BJ (cell line): ENCODE data around the gene PSIP1. TPM values are rescaled to one million over a fixed set of nuclear protein-coding genes. Genes with fewer than 3 reads are reported as not detected.

ENCODE experiments used
- CTCF ChIA-PET: fragments of 350-600 bp; formaldehyde crosslinking; extraction: SDS; loops from one replicate; lab custom pipeline; 2021; ENCODE audit warnings: antibody characterized with exemption, inconsistent platforms; lab: Yijun Ruan, JAX
- POLR2A ChIA-PET: fragments of 300-600 bp; sonication (Branson Sonifier 250); formaldehyde crosslinking; extraction: SDS; loops from one replicate; lab custom pipeline; 2021; ENCODE audit warnings: antibody characterized with exemption; lab: Charles Lee
- DNase-seq: peaks from one replicate; pipeline ENCODE4 v3.0.0-alpha.2; 2011; ENCODE audit warnings: low read depth
- H3K27me3 ChIP-seq: 2 replicates; pipeline ENCODE4 v1.6.0; 2011; ENCODE audit warnings: low read length; ENCODE audit not compliant: control insufficient read depth, insufficient read depth
- H3K36me3 ChIP-seq: 2 replicates; pipeline ENCODE4 v1.5.1; 2011; ENCODE audit warnings: low read length; ENCODE audit not compliant: control insufficient read depth, insufficient read depth
- H3K4me3 ChIP-seq: 2 replicates; pipeline ENCODE4 v1.5.1; 2011; ENCODE audit warnings: low read depth, mild to moderate bottlenecking, control low read depth, low read length
- polyA plus RNA-seq: library from polyadenylated mRNA; depleted of rRNA; stranded (reverse); fragments of >200 nt; gene quantifications from 2 replicates; pipeline ENCODE4 v1.2.3, GENCODE V29; 2011
- TF ChIP-seq, protein P1 (sequence below): IDR thresholded peaks from 2 replicates; pipeline ENCODE4 v1.5.1; 2011; ENCODE audit warnings: low read depth, mild to moderate bottlenecking, control low read depth, inconsistent platforms, low read length, moderate library complexity; ENCODE audit not compliant: insufficient read depth

The PSIP1 gene
- polyA plus RNA-seq, 1 experiment, result 10.2 TPM

DNA sequence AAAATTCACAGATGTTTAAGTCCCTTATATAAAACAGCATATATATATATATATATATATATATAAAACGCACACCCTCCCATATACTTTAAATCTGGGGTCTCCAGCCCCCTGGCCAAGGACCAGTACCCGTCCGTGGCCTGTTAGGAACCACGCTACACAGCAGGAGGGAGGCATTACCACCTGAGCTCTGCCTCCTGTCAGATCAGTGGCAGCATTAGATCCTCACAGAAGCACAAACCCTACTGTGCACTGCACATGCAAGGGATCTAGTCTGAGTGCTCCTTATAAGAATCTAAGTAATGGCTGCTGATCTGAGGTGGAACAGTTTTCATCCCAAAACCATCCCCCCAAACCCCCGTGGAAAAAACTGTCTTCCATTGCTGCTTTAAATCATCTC, 9.0 kb downstream of the PSIP1 start:
- TF ChIP-seq, protein P1, sequence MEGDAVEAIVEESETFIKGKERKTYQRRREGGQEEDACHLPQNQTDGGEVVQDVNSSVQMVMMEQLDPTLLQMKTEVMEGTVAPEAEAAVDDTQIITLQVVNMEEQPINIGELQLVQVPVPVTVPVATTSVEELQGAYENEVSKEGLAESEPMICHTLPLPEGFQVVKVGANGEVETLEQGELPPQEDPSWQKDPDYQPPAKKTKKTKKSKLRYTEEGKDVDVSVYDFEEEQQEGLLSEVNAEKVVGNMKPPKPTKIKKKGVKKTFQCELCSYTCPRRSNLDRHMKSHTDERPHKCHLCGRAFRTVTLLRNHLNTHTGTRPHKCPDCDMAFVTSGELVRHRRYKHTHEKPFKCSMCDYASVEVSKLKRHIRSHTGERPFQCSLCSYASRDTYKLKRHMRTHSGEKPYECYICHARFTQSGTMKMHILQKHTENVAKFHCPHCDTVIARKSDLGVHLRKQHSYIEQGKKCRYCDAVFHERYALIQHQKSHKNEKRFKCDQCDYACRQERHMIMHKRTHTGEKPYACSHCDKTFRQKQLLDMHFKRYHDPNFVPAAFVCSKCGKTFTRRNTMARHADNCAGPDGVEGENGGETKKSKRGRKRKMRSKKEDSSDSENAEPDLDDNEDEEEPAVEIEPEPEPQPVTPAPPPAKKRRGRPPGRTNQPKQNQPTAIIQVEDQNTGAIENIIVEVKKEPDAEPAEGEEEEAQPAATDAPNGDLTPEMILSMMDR, result no peak
- ChIA-PET POLR2A (no interaction called here), CTCF (no interaction called here)
- DNase-seq, result no peak
- Histone ChIP-seq H3K4me3 (no peak overlapping the region), H3K27me3 (no peaks in the 10 kb centered on the region), H3K36me3 (peaks cover 7% of the 10 kb centered on the region)

DNA sequence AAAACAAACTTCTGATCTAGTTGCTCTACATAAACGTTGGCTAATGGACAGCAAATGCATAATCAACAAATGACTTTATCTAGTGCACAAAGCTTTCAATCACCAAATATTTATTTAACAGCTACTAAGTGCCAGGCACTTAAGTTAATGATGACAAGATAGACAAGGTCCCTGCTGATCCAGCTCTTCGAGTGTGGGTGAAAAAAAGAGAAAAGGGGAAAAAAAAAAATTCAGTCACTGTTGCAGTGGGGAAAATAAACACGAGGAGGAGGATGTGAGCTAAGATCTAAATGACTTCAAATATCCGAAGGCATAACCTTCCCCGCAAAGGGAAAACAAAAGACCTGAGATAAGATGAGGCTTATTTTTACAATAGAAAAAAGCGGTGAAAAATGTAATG, 9.6 kb downstream of the PSIP1 start:
- ChIA-PET POLR2A (no interaction called here), CTCF (interaction anchor here (0.6 kb wide), 1 partner anchor 51 kb away, joined by 3 read pairs; no protein-coding TSS in a partner anchor)
- H3K36me3 ChIP-seq, result peaks cover 7% of the 10 kb centered on the region
- TF ChIP-seq, protein P1, result no peak
- no peak for DNase-seq
- H3K27me3 ChIP-seq, result no peaks in the 10 kb centered on the region
- H3K4me3 ChIP-seq, result no peak overlapping the region

DNA sequence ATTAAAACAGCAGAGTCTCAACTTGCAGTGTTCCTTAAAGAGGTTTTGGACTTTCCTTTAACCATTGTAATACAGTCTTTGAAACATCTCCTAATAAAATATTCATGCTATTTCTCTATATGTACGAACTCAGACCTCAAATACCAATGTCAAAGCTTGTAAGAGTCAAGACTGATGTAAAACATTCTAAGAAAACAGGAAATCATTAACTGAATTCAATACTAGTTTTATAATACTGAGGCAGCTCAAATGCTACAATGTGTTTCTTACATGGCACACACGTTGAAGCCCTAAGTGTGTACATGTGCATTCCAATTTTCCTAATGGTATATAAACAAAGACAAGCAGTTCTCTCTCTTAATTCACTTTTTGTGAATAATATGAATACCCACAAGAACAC, 11.6 kb downstream of the PSIP1 start:
- DNase-seq, result no peak
- POLR2A ChIA-PET, result no interaction called here
- Histone ChIP-seq H3K36me3 (peaks cover 2% of the 10 kb centered on the region; the same call in 1 of the 2 replicates), H3K27me3 (no peaks in the 10 kb centered on the region), H3K4me3 (no peak overlapping the region)
- TF ChIP-seq, protein P1, result no peak
- CTCF ChIA-PET, result interaction anchor here (0.9 kb wide), 1 partner anchor 12 kb away, joined by 3 read pairs; no protein-coding TSS in a partner anchor

DNA sequence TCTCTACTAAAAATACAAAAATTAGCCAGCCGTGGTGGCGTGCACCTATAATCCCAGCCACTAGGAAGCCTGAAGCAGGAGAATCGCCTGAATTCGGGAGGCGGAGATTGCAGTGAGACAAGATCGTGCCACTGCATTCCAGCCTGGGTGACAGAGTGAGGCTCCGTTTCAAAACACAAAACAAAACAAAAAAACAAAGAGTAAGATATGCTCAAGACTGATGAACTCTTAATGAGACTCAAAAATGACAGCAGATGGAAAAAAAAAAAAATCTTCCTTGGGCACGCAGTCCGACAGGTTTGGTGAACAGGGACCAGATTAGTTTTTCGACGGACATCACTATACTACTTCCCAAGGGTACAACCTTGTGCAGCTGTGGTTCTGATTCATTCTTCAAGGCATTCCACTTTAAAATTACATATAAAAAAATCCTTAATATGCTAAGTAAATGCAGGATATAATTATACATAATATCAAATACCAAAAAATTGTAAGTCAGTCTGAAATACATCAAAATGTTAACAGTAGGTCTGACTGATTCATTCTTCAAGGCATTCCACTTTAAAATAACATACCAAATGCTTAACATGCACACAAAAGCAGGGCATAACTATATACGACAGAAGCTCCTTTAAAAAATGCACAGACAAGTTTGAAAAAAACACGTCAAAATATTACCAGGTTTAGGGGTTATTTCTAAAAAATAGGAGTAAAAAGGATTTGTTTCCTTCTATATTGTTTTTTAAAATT, 12.3 kb downstream of the PSIP1 start:
- no peak for DNase-seq
- Histone ChIP-seq H3K4me3 (no peak overlapping the region), H3K36me3 (peaks cover 2% of the 10 kb centered on the region; the same call in 1 of the 2 replicates), H3K27me3 (no peaks in the 10 kb centered on the region)
- ChIA-PET POLR2A (no interaction called here), CTCF (no interaction called here)
- TF ChIP-seq, protein P1, result no peak

DNA sequence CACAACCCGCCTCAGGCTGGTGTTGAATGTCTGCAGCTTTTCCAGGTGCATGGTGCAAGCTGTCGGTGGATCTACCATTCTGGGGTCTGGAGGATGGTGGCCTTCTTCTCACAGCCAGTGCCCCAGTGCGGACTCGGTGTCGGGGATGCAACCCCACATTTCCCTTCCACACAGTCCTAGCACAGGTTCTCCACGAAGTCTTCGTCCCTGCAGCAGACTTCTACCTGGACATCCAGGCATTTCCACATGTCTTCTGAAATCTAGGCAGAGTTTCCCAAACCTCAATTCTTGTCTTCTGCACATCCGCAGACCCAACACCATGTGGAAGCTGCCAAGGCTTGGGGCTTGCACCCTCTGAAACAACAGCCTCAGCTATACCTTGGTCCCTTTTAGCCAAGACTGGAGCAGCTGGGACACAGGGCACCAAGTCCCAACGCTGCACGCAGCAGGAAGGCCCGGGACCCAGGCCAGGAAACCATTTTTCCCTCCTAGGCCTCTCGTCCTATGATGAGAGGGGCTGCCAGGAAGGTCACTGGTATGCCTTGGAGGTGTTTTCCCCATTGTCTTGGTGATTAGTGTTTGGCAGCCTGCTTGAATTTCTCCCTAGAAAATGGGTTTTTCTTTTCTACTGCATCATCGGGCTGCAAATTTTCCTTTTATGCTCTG, 18.2 kb downstream of the PSIP1 start:
- TF ChIP-seq, protein P1, result no peak
- Histone ChIP-seq H3K36me3 (no peaks in the 10 kb centered on the region), H3K27me3 (no peaks in the 10 kb centered on the region), H3K4me3 (no peak overlapping the region)
- DNase-seq, result no peak
- ChIA-PET CTCF (no interaction called here), POLR2A (no interaction called here)
